CD4-positive, alpha-beta T cell (primary cell): ENCODE measurements around the gene COL4A2. TPM values are rescaled to one million over a fixed set of nuclear protein-coding genes. Genes with fewer than 3 reads are reported as not detected.

Source experiments
- ATAC-seq: fragments of 200-7000 bp; cut with Tn5 transposase; one replicate; pipeline ENCODE4 v1.10.0; 2022; ENCODE audit warnings: mild to moderate bottlenecking; ENCODE audit not compliant: poor library complexity
- CTCF ChIA-PET: fragments of 350-600 bp; sonication (Branson Sonifier 250); formaldehyde crosslinking; loops from one replicate; lab custom pipeline; 2021; ENCODE audit warnings: antibody characterized with exemption, inconsistent platforms; lab: Charles Lee
- POLR2A ChIA-PET: fragments of 350-600 bp; sonication (Branson Sonifier 250); formaldehyde crosslinking; loops from one replicate; lab custom pipeline; 2021; ENCODE audit warnings: antibody characterized with exemption, inconsistent platforms; lab: Charles Lee
- DNase-seq, 14 experiments: peaks; one replicate each; pipeline ENCODE4 v3.0.0-alpha.2; 2013 to 2020; ENCODE audit warnings: mixed read lengths in 2 of 14
- H3K27ac ChIP-seq, 2 donors: one replicate each; pipeline versions ENCODE4 v1.5.1 to v1.7.0; 2013; ENCODE audit warnings: low read length in 2 of 2, low read depth in 1 of 2, mild to moderate bottlenecking in 1 of 2
- H3K27me3 ChIP-seq, 2 experiments: 1 replicate in 1 of 2; 2 replicates in 1 of 2; pipeline versions ENCODE4 v1.6.1 to v1.7.0; 2013; ENCODE audit warnings: low read length in 2 of 2, control low read depth in 1 of 2, mild to moderate bottlenecking in 1 of 2, moderate library complexity in 1 of 2; ENCODE audit not compliant: insufficient read depth in 2 of 2, control insufficient read depth in 1 of 2
- H3K36me3 ChIP-seq: one replicate; pipeline ENCODE4 v1.6.1; 2013; ENCODE audit warnings: low read length, control low read depth; ENCODE audit not compliant: insufficient read depth
- H3K4me1 ChIP-seq: one replicate; pipeline ENCODE4 v1.6.1; 2013; ENCODE audit warnings: low read length, control low read depth; ENCODE audit not compliant: insufficient read depth
- H3K4me3 ChIP-seq: one replicate; pipeline ENCODE4 v1.5.1; 2013; ENCODE audit warnings: mild to moderate bottlenecking, low read length, moderate library complexity
- H3K9me3 ChIP-seq, 2 experiments: 1 replicate in 1 of 2; 2 replicates in 1 of 2; pipeline versions ENCODE4 v1.6.1 to v1.7.0; 2013; ENCODE audit warnings: low read length in 2 of 2, mild to moderate bottlenecking in 2 of 2, control low read depth in 1 of 2, moderate library complexity in 1 of 2; ENCODE audit not compliant: control insufficient read depth in 1 of 2, insufficient read depth in 1 of 2
- H3K27ac Mint-ChIP-seq: one replicate; pipeline ENCODE4 v1.8.0; 2020; ENCODE audit warnings: mixed read lengths
- H3K27me3 Mint-ChIP-seq: one replicate; pipeline ENCODE4 v1.8.0; 2021; ENCODE audit warnings: mixed read lengths
- H3K36me3 Mint-ChIP-seq: one replicate; pipeline ENCODE4 v1.8.0; 2021; ENCODE audit warnings: low read depth, mixed read lengths
- H3K4me1 Mint-ChIP-seq: one replicate; pipeline ENCODE4 v1.8.0; 2021; ENCODE audit warnings: low read depth, mixed read lengths
- H3K4me3 Mint-ChIP-seq: one replicate; pipeline ENCODE4 v1.8.0; 2020; ENCODE audit warnings: mild to moderate bottlenecking, mixed read lengths
- H3K9me3 Mint-ChIP-seq: one replicate; pipeline ENCODE4 v1.8.0; 2020; ENCODE audit warnings: mixed read lengths
- CTCF ChIP-seq: fragments of 200-600 bp; IDR thresholded peaks from one replicate; pipeline ENCODE4 v1.8.0; 2022; ENCODE audit warnings: antibody characterized with exemption, mild to moderate bottlenecking
- intact Hi-C, 2 experiments: fragments of 100-400 bp; cut with DNase I in 1 of 2; cut with micrococcal nuclease in 1 of 2; formaldehyde crosslinking; loops; one replicate each; pipeline versions ENCODE4 v1.15.1 to v1.9.0; 2023 to 2025; cut with DNase I, micrococcal nuclease
- total RNA-seq, 174 experiments: library from RNA in 2 of 174; stranded (reverse) in 2 of 174; gene quantifications; one replicate each; pipeline ENCODE4 v1.2.3 and lab custom pipeline; 2021 to 2026

COL4A2 gene
- total RNA-seq, 2 experiments from 2014 or later, result not detected

GRCh38 chr13:110533771-110534670, 226.9 kb downstream of the COL4A2 start:
- H3K4me1 ChIP-seq, result peaks cover 5% of the 10 kb centered on the region
- H3K27ac Mint-ChIP-seq, result no peak overlapping the region

GRCh38 chr13:110535526-110535925, 228.4 kb downstream of the COL4A2 start:
- intact Hi-C loops, result no loop called here
- H3K27ac ChIP-seq, result no peak overlapping the region
- no peaks in the 10 kb centered on the region for H3K9me3 Mint-ChIP-seq
- H3K36me3 Mint-ChIP-seq, result no peaks in the 10 kb centered on the region
- peaks cover 5% of the 10 kb centered on the region for H3K4me1 ChIP-seq
- no peak for TF ChIP-seq CTCF
- no peak overlapping the region for H3K4me3 ChIP-seq
- no peaks in the 10 kb centered on the region for H3K27me3 ChIP-seq
- H3K4me1 Mint-ChIP-seq, result peaks cover 21% of the 10 kb centered on the region
- no peak for ATAC-seq
- H3K36me3 ChIP-seq, result no peaks in the 10 kb centered on the region
- CTCF ChIA-PET, result no interaction called here
- no peaks in the 10 kb centered on the region for H3K9me3 ChIP-seq
- no peak overlapping the region for H3K27ac Mint-ChIP-seq
- H3K4me3 Mint-ChIP-seq, result no peak overlapping the region
- POLR2A ChIA-PET, result no interaction called here
- no peak for DNase-seq
- no peaks in the 10 kb centered on the region for H3K27me3 Mint-ChIP-seq

More at GRCh38 chr13:110533771-110534670, 226.9 kb downstream of the COL4A2 start:
- Mint-ChIP-seq H3K4me3 (no peak overlapping the region), H3K4me1 (peaks cover 20% of the 10 kb centered on the region), H3K36me3 (no peaks in the 10 kb centered on the region), H3K9me3 (no peaks in the 10 kb centered on the region), H3K27me3 (no peaks in the 10 kb centered on the region)
- Histone ChIP-seq H3K9me3 (peaks cover 0 to 6% of the 10 kb centered on the region in 2 experiments), H3K27me3 (no peaks in the 10 kb centered on the region), H3K36me3 (no peaks in the 10 kb centered on the region), H3K4me3 (no peak overlapping the region), H3K27ac (no peak overlapping the region)
- intact Hi-C loops, result no loop called here
- no peak for TF ChIP-seq CTCF
- DNase-seq (no peak), ATAC-seq (no peak)
- ChIA-PET CTCF (no interaction called here), POLR2A (no interaction called here)

- ChIA-PET CTCF (no interaction called here), POLR2A (no interaction called here)
- no peaks in the 10 kb centered on the region for H3K36me3 ChIP-seq
- intact Hi-C loops, result no loop called here
- H3K27ac ChIP-seq, result no peak overlapping the region
- H3K4me1 ChIP-seq, result peaks cover 5% of the 10 kb centered on the region
- no peak overlapping the region for H3K4me3 ChIP-seq
- no peak for TF ChIP-seq CTCF
- H3K9me3 ChIP-seq, result no peaks in the 10 kb centered on the region
- H3K27me3 ChIP-seq, result no peaks in the 10 kb centered on the region
- H3K9me3 Mint-ChIP-seq, result no peaks in the 10 kb centered on the region
- H3K27me3 Mint-ChIP-seq, result no peaks in the 10 kb centered on the region
- ATAC-seq (peak; percentile 51), DNase-seq (peak in 3 of 14 experiments; percentile 28 to 70 (median 62))
- H3K4me3 Mint-ChIP-seq, result no peak overlapping the region
- H3K27ac Mint-ChIP-seq, result no peak overlapping the region
- H3K36me3 Mint-ChIP-seq, result no peaks in the 10 kb centered on the region
- H3K4me1 Mint-ChIP-seq, result peaks cover 21% of the 10 kb centered on the region
Measured at GRCh38 chr13:110536006-110536693, 229.1 kb downstream of the COL4A2 start.
